Myocyte (in vitro differentiated cells): ENCODE data around the gene PRKAG3. TPM values are rescaled to one million over a fixed set of nuclear protein-coding genes. Genes with fewer than 3 reads are reported as not detected.
"Not testable (repeated sequence)": the region's sequence is repeated elsewhere in the genome, so short reads cannot be mapped to it uniquely, and the experiment has no call there.

Source experiments
- DNase-seq: peaks from one replicate; pipeline ENCODE4 v3.0.0-alpha.2; 2012; ENCODE audit warnings: low read depth
- total RNA-seq: library from RNA; depleted of rRNA; stranded (reverse); fragments of >200 nt; gene quantifications from 2 replicates; pipeline ENCODE4 v1.2.3, GENCODE V29; 2014

PRKAG3 gene
- total RNA-seq, 1 donor from 2014 or later, result 49.9 TPM

GRCh38 chr2:218863021-218863520 is 31.5 kb upstream of the PRKAG3 start:
- no peak for DNase-seq

DNA sequence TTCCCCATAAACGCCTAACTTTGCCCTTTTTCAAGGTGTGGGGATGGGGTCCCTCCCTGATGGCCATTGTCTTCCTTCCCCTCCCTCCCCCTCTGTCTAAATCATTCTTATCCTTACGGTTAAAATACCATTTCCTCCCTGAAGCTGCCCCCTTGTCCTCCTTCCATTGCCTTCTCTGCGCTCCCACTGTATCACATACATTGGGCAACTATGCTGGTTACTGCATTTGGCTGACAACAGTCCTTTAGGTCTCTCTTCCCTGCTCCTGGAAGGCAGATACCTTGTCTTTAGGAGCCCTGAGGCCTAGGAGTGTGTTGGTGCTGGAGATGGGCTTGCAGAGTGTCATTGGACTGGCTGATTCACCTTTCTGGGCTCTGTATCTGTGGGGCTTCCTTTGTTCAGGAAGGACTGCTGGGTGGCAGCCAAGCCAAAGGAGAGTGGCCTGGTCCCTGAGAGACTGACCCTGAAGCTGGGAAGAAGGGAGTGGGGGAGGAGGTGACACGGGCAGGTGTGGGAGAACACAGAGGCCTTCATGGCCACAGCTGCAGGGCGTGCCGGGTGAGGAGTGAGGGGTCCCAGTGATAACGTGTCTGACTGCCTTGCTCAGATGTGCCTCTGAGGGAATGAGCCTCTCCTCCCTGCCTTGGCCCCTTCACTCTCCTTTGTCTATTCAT is 30.2 kb upstream of the PRKAG3 start:
- no peak for DNase-seq

DNA sequence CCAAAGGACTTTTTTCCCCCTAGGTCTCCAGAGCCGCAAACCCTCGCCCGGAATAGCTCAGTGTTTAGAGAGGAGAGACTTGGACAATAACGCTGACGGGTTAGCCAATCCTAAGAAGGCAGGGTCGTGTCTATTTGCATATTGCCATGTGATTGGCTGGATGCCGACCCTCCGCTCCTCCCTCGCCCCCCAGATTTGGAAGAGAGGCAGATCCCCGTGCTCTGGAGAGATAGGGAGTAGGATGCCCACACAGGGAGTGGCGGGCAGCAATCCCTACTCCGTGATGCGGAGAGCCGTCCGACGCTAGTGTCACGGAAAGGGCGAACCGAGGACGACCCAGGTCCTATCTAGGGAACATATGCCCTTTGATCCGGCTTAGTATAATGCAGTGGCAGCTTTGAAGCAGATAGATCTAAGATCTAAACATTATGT is 29.4 kb upstream of the PRKAG3 start:
- peak; percentile 95 for DNase-seq

GRCh38 chr2:218859988-218860831 is 28.6 kb upstream of the PRKAG3 start:
- DNase-seq, result no peak

- peak; percentile 17 for DNase-seq
Measured at GRCh38 chr2:218859556-218859987, 28.0 kb upstream of the PRKAG3 start, which contains the start of gene WNT6. WNT6 (plus strand) TSS chr2:218859805; CDS start chr2:218860038, 233 bp downstream.

GRCh38 chr2:218858671-218859555 is 27.3 kb upstream of the PRKAG3 start:
- DNase-seq, result no peak

- DNase-seq, result no peak
Measured at GRCh38 chr2:218858138-218858445, 26.5 kb upstream of the PRKAG3 start.

GRCh38 chr2:218857371-218858137 is 26.0 kb upstream of the PRKAG3 start:
- no peak for DNase-seq

- no peak for DNase-seq
Measured at GRCh38 chr2:218856896-218857243, 25.3 kb upstream of the PRKAG3 start.

- no peak for DNase-seq
Measured at GRCh38 chr2:218856167-218856895, 24.7 kb upstream of the PRKAG3 start.

DNA sequence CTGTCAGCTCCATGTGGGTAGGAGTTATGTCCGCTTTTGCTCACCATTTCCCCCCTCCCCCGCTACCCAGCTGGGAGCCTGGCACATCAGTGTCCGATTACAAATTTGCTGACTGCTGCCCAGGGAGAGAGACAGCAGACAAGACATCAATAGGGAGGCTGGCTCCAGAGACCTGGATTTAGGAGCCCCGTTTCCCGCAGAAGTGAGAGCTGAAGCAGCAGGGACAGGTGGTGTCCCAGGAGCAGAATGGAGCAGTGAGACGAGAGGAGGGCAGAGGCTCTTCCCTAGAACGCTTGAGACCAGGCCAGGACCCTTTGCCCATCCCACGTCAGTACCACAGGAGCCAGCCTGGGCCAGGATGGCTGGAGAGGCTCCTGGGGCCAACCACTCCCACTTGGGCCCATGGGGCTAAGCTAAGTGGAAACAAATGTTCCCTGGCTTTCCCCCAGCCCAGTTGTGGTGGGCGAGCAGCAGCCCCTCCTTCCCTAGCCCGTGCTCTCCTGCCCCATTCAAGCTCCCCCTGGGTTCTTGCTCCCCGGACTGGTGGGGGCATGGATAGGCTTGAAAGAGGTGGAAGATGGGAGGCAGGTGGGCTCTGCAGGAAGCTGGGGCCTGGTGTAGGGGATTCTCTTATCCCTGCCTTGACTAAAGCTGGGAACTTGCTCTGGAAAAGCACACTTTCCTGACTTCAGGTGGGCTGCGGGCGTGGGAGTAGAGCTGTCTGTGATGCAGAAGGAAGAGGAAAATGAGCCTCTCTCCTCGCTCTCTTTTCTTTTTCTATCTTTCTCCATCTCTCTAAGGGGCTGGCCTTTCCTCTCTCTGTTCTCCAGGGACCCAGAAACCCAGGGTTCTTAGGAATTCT is 23.9 kb upstream of the PRKAG3 start:
- DNase-seq, result no peak

- DNase-seq, result no peak
Measured at GRCh38 chr2:218854860-218855259, 23.3 kb upstream of the PRKAG3 start.

DNA sequence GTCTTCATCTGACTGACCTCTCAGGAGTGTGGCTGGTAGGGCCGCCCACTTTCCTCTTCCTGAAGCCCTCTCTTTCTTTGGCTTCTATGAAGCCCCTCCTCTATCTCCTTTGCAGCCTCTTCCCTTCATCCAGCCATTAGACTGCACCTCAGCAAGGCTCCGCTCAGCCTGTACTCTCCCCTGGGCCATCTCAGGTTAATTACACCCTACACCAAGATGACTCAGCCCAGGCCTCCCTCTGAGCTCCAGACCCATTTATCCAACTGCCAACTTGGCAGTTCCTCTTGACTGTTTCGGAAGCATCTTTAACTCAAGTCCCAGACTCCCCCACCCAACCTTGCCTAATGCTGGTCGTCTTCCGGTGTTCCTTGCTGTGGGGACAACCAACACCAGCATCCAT is 22.2 kb upstream of the PRKAG3 start:
- no peak for DNase-seq

DNA sequence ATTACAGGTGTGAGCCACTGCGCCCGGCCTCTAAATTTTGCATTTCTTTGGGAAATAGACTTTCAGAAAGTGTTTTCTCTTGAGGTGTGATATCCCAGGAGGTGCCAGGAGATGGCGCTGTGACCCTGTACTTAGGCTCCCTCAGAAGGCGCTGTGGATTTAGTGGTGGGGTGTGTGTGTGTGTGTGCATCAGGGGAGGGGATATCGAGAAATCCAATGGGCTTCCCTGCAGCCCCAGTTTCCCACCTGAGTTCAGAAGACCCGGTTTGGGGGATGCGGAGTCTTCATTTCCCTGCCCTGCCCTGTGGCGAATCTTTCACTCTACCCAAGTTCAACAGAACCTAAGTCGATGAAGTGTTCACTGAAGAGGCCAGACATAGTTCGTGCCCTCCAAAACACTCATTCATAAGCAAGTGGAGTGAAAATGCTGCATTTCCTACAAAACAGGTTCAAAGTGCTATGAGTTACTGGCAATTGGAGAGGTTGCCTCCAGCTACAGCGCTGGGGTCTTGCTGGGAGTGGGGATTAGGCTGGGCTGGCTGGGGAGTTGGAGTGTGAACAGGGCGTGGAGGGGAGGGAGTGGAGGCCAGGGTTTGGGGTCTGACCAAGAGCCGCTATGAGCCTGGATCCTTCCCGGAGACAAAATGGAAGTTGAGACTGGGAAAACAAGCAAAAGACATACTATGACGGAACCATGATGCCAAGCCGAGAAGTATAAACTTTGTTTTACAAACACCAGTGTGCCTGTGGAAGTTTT is 21.5 kb upstream of the PRKAG3 start:
- peak; percentile 56 for DNase-seq

GRCh38 chr2:218851286-218851685 is 19.7 kb upstream of the PRKAG3 start:
- no peak for DNase-seq

GRCh38 chr2:218850796-218851195 is 19.2 kb upstream of the PRKAG3 start:
- no peak for DNase-seq

GRCh38 chr2:218849721-218850120 is 18.1 kb upstream of the PRKAG3 start:
- no peak for DNase-seq

- not testable (repeated sequence) for DNase-seq
Measured at GRCh38 chr2:218846963-218847362, 15.4 kb upstream of the PRKAG3 start.
